SK-N-SH (cell line): ENCODE results near the gene SLC27A3. TPM values are rescaled to one million over a fixed set of nuclear protein-coding genes. Genes with fewer than 3 reads are reported as not detected.

Experiments
- CTCF ChIA-PET: fragments of 300-600, 350-600 bp; formaldehyde crosslinking; extraction: SDS; loops from one replicate; lab custom pipeline; 2021; lab: Yijun Ruan, JAX
- POLR2A ChIA-PET: fragments of 350-600 bp; sonication (Branson Sonifier 250); formaldehyde crosslinking; extraction: SDS; loops from one replicate; lab custom pipeline; 2020; ENCODE audit warnings: antibody characterized with exemption, inconsistent platforms; lab: Yijun Ruan, JAX
- DNase-seq: peaks from one replicate; pipeline ENCODE4 v3.0.0; 2012
- H2AFZ ChIP-seq: fragments of 200-600 bp; sonication (generic); 2 replicates; pipeline ENCODE4 v1.8.1; 2016; ENCODE audit warnings: antibody characterized with exemption, mild to moderate bottlenecking, low read depth
- H3F3A ChIP-seq: fragments of 200-600 bp; sonication (generic); replicated peaks from 2 replicates; pipeline ENCODE3; 2016; ENCODE audit warnings: antibody characterized with exemption, mild to moderate bottlenecking; ENCODE audit not compliant: insufficient read depth
- H3K27ac ChIP-seq, 2 experiments: fragments of 200-500 bp in 1 of 2; fragments of 200-600 bp in 1 of 2; sonication (Bioruptor generic) in 1 of 2; sonication (generic), shearing (Covaris generic) in 1 of 2; 2 replicates each; pipeline versions ENCODE4 v1.5.1 to v1.6.1; 2014 to 2016; ENCODE audit warnings: low read depth in 2 of 2, inconsistent platforms in 1 of 2, low read length in 1 of 2, mild to moderate bottlenecking in 1 of 2, mixed read lengths in 1 of 2
- H3K27me3 ChIP-seq: fragments of 200-600 bp; sonication (generic), shearing (Covaris generic); 2 replicates; pipeline ENCODE4 v1.6.1; 2016; ENCODE audit warnings: mixed run types; ENCODE audit not compliant: insufficient read depth
- H3K36me3 ChIP-seq, 2 experiments: fragments of 200-500 bp in 1 of 2; fragments of 200-600 bp in 1 of 2; sonication (Bioruptor generic) in 1 of 2; sonication (generic) in 1 of 2; replicated peaks in 1 of 2; 2 replicates each; pipeline versions ENCODE3 to v1.5.1; 2014 to 2016; ENCODE audit warnings: low read length in 1 of 2, mild to moderate bottlenecking in 1 of 2; ENCODE audit not compliant: insufficient read depth in 2 of 2, control insufficient read depth in 1 of 2
- H3K4me1 ChIP-seq, 2 experiments: fragments of 200-500 bp in 1 of 2; fragments of 200-600 bp in 1 of 2; sonication (Bioruptor generic) in 1 of 2; sonication (generic), shearing (Covaris generic) in 1 of 2; 2 replicates each; pipeline versions ENCODE4 v1.5.1 to v1.6.1; 2014 to 2016; ENCODE audit warnings: low read depth in 1 of 2, low read length in 1 of 2, mixed run types in 1 of 2; ENCODE audit not compliant: insufficient read depth in 2 of 2, control insufficient read depth in 1 of 2
- H3K4me2 ChIP-seq: fragments of 200-600 bp; sonication (generic), shearing (Covaris generic); 2 replicates; pipeline ENCODE4 v1.6.1; 2017; ENCODE audit warnings: mixed run types
- H3K4me3 ChIP-seq, 2 experiments: fragments of 200-500 bp in 1 of 2; fragments of 200-600 bp in 1 of 2; sonication (Bioruptor generic) in 1 of 2; sonication (generic), shearing (Covaris generic) in 1 of 2; 2 replicates each; pipeline versions ENCODE4 v1.5.1 to v1.8.1; 2014 to 2016; ENCODE audit warnings: low read depth in 2 of 2, inconsistent platforms in 1 of 2, low read length in 1 of 2, mild to moderate bottlenecking in 1 of 2, mixed read lengths in 1 of 2, moderate library complexity in 1 of 2
- H3K79me2 ChIP-seq: fragments of 200-600 bp; sonication (generic); 2 replicates; pipeline ENCODE4 v1.8.1; 2017; ENCODE audit warnings: mild to moderate bottlenecking; ENCODE audit not compliant: insufficient read depth
- H3K9ac ChIP-seq: fragments of 200-600 bp; sonication (generic); 2 replicates; pipeline ENCODE4 v1.6.1; 2017; ENCODE audit warnings: mixed run types
- H3K9me2 ChIP-seq: fragments of 200-600 bp; sonication (generic); 2 replicates; pipeline ENCODE4 v1.6.1; 2017; ENCODE audit warnings: mixed run types
- H3K9me3 ChIP-seq: fragments of 200-600 bp; sonication (generic); 2 replicates; pipeline ENCODE4 v1.6.1; 2017; ENCODE audit warnings: mixed run types, mild to moderate bottlenecking, moderate library complexity
- H4K20me1 ChIP-seq: fragments of 200-600 bp; sonication (generic); 2 replicates; pipeline ENCODE4 v1.6.1; 2017; ENCODE audit warnings: mild to moderate bottlenecking, mixed run types; ENCODE audit not compliant: insufficient read depth
- CHD2 ChIP-seq: fragments of 150-350 bp; IDR thresholded peaks from 2 replicates; pipeline ENCODE4 v1.6.1; 2018; ENCODE audit warnings: low read length; ENCODE audit not compliant: partially characterized antibody
- CTCF ChIP-seq: fragments of 200-600 bp; sonication (generic); IDR thresholded peaks from 2 replicates; pipeline ENCODE4 v1.6.1; 2017; ENCODE audit warnings: antibody characterized with exemption, mild to moderate bottlenecking, moderate library complexity
- FOSL2 ChIP-seq: IDR thresholded peaks from 2 replicates; pipeline ENCODE4 v1.4.0; 2012; ENCODE audit warnings: low read depth, mild to moderate bottlenecking, moderate library complexity, borderline replicate concordance
- FOXJ3 ChIP-seq: sonication (generic); formaldehyde crosslinking; IDR thresholded peaks from 2 replicates; pipeline ENCODE4 v1.5.1; 2020; ENCODE audit warnings: mild to moderate bottlenecking, missing genetic modification reagents
- GABPA ChIP-seq: IDR thresholded peaks from 2 replicates; pipeline ENCODE4 v1.4.0; 2012; ENCODE audit warnings: low read depth, mild to moderate bottlenecking
- IRF3 ChIP-seq: fragments of 150-350 bp; IDR thresholded peaks from 2 replicates; pipeline ENCODE4 v1.6.1; 2016; ENCODE audit warnings: mild to moderate bottlenecking, low read depth, low read length
- MXI1 ChIP-seq: IDR thresholded peaks from 2 replicates; pipeline ENCODE4 v1.6.1; 2012; ENCODE audit warnings: mild to moderate bottlenecking, low read depth, low read length, improper control_type of control experiment
- NFIC ChIP-seq: IDR thresholded peaks from 2 replicates; pipeline ENCODE4 v1.4.0; 2012; ENCODE audit warnings: borderline replicate concordance
- PBX3 ChIP-seq: IDR thresholded peaks from 2 replicates; pipeline ENCODE4; 2012
- REST ChIP-seq: IDR thresholded peaks from 2 replicates; pipeline ENCODE4 v1.6.1; 2012; ENCODE audit warnings: mild to moderate bottlenecking, low read depth, low read length, moderate library complexity
- SIN3A ChIP-seq: IDR thresholded peaks from 2 replicates; pipeline ENCODE4 v1.6.1; 2012; ENCODE audit warnings: low read depth, mild to moderate bottlenecking, low read length, moderate library complexity, borderline replicate concordance
- TAF1 ChIP-seq: IDR thresholded peaks from 2 replicates; pipeline ENCODE4 v1.6.1; 2012; ENCODE audit warnings: low read depth, mild to moderate bottlenecking, low read length, moderate library complexity, borderline replicate concordance
- YY1 ChIP-seq: IDR thresholded peaks from 2 replicates; pipeline ENCODE4 v1.4.0; 2012; ENCODE audit warnings: low read depth, mild to moderate bottlenecking
- WGBS: methylation state at CpG from one replicate; pipeline ENCODE4 v1.1.6; 2017; ENCODE audit warnings: low lambda C conversion rate; 5-methylcytosine and 5-hydroxymethylcytosine counted together
- polyA plus RNA-seq, 3 experiments: library from polyadenylated mRNA; depleted of rRNA; stranded (reverse); fragments of >200 nt; gene quantifications; 2 replicates each; pipeline ENCODE4 v1.2.3, GENCODE V29; 2012

SLC27A3 gene
- polyA plus RNA-seq, 1 of the 3 experiments (the other 2 are of a cell fraction) = 9.0 TPM

GRCh38 chr1:153767519-153767918 lies 7.7 kb upstream of the SLC27A3 start:
- Histone ChIP-seq H2AFZ (no peak overlapping the region), H3K79me2 (no peaks in the 10 kb centered on the region), H3F3A (peaks cover 3% of the 10 kb centered on the region), H3K4me3 (no peak overlapping the region), H3K9me2 (no peaks in the 10 kb centered on the region), H3K9me3 (no peaks in the 10 kb centered on the region), H3K4me2 (no peak overlapping the region), H3K27me3 (no peaks in the 10 kb centered on the region), H3K36me3 (peaks cover 20 to 76% of the 10 kb centered on the region in 2 experiments), H4K20me1 (no peaks in the 10 kb centered on the region), H3K4me1 (no peaks in the 10 kb centered on the region; a peak in 1 of 4 replicates), H3K27ac (no peak overlapping the region), H3K9ac (no peak overlapping the region)
- ChIA-PET POLR2A (no interaction called here), CTCF (interaction anchor here (1.1 kb wide), 1 partner anchor 18 kb away, joined by 3 read pairs; no protein-coding TSS in a partner anchor)
- no peak for DNase-seq
- TF ChIP-seq YY1 (no peak), CTCF (no peak), IRF3 (no peak), GABPA (no peak), MXI1 (no peak), CHD2 (no peak), TAF1 (no peak)
- WGBS = 89% methylated on average over 6 of the region's 11 CpGs

- Histone ChIP-seq H3K27me3 (no peaks in the 10 kb centered on the region), H3K9me3 (no peaks in the 10 kb centered on the region), H3K4me2 (no peak overlapping the region), H3K9ac (no peak overlapping the region), H3K36me3 (peaks cover 13 to 76% of the 10 kb centered on the region in 2 experiments), H3K27ac (no peak overlapping the region), H3K79me2 (no peaks in the 10 kb centered on the region), H3K9me2 (no peaks in the 10 kb centered on the region), H4K20me1 (no peaks in the 10 kb centered on the region), H3F3A (peaks cover 3% of the 10 kb centered on the region), H2AFZ (no peak overlapping the region), H3K4me3 (no peak overlapping the region), H3K4me1 (no peaks in the 10 kb centered on the region; a peak in 1 of 4 replicates)
- ChIA-PET CTCF (interaction anchor here (1.1 to 2.0 kb wide), 4 partner anchors 19 to 91 kb away, joined by 3 to 10 read pairs (median 4); partner anchors contain the start of gene NPR1), POLR2A (interaction anchor here (1.1 kb wide), 1 partner anchor 222 kb away, joined by 3 read pairs; the partner anchor contains the start of gene RPS27)
- WGBS = 94% methylated on average over 3 of the region's 4 CpGs
- no peak for DNase-seq
- TF ChIP-seq SIN3A = no peak
- TF ChIP-seq GABPA = no peak
- no peak for TF ChIP-seq CHD2
- TF ChIP-seq CTCF = no peak
- no peak for TF ChIP-seq REST
- TF ChIP-seq NFIC = no peak
- no peak for TF ChIP-seq PBX3
- no peak for TF ChIP-seq FOSL2
- no peak for TF ChIP-seq FOXJ3 (CRISPR knock-in tag)
These were observed 6.7 kb upstream of the SLC27A3 start for GRCh38 chr1:153768316-153769181.
